HG03469 (cell line): ENCODE measurements around the gene RITA1.
"Not testable (repeated sequence)": the region's sequence is repeated elsewhere in the genome, so short reads cannot be mapped to it uniquely, and the experiment has no call there.

Source experiments
- ATAC-seq: cut with Tn5 transposase; IDR thresholded peaks from one replicate; pipeline ENCODE4 v1.9.1; 2021; ENCODE audit warnings: mild to moderate bottlenecking, moderate library complexity, moderate number of reproducible peaks; ENCODE audit not compliant: unreplicated experiment

Gene RITA1

DNA sequence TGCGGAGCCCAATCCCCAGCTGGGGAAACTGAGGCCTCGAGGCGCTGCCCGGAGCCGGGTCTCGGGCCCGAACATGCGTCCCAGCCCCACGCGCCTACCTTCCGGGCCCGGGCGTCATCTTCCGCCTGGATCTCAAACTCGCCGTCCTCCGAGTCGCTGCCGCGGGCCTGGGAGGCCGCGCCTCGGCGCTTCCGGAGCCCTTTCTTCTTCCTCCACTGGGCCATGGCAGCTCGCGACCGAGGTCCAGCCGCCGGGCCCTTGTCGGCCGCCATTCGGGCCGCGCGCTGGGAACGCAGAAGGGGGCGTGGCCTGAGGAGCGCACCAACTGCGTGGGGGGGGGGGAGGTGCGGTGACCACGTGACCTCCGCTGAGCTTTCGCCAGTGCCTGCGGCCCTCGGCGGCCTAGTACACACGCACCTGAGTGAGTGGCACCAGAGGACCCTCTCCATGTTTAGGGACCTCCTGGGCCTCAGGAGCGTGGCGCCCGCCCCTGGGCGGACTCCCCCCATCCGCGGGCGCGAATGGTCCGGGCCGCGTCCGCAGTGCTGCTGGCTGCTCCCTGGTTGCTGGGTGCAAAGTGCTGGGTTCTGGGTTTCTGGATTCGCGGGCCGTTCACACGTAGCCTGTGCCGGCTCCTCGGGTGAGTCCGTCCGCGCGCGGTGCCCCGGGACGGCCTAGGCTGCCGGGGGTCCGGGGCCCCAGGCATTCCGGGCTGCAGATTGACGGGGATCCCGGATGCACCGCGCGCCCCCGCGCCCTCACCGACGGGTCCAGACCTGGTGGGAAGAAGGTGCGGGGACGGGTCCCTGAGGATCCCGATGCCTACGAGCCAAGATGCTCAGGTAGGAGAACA is at the start of gene RITA1, which contains the start of gene DDX54:
TSS of gene RITA1 (plus strand) at position 542 of the 853 bp plus-strand sequence. CDS start 1,026 bp downstream, outside the sequence.
TSS of gene DDX54 (minus strand) at position 299 of the 853 bp plus-strand sequence. CDS start at position 272, 27 bp downstream.
- ATAC-seq = peak; percentile 33

DNA sequence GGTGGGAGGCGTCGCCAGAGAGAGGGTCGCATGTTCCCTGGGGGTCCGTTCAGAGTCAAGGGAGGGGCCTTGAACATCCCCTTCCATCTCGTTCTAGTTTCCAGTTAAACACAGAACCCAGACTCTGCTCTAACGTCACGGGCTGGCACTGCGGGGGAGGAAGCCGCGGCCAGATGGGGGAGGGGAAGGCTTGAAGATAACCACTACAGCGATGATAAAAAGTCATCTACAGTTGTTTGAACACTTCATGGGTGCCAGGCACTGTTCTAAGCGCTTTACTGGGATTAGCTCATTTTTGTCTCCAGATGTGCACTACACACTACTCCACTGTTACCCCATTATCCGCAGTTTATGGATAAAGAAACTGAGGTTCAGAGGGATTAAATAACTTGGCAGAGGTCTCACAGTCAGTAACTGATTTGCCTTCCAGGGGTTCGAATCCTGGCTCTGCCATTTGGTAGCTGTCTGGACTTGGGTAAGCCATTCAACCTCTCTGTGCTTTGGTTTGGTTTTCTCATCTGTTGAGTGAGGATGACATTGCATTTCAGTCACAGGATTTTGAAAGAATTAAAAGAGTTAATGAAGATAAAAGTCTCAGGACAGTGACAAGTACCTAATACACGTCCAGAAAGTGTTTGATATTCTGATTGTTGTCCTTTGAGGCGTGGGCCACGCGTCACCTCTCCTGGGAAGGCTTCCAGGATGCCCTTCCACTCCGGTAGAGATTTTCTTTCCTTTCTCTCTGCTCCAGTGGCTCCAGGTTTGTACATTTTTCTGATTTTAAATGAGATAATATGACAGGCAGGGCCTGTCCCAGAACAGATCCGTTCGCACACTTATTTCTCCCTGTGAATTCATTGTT is 49.2 kb upstream of the RITA1 start:
- no peak for ATAC-seq

DNA sequence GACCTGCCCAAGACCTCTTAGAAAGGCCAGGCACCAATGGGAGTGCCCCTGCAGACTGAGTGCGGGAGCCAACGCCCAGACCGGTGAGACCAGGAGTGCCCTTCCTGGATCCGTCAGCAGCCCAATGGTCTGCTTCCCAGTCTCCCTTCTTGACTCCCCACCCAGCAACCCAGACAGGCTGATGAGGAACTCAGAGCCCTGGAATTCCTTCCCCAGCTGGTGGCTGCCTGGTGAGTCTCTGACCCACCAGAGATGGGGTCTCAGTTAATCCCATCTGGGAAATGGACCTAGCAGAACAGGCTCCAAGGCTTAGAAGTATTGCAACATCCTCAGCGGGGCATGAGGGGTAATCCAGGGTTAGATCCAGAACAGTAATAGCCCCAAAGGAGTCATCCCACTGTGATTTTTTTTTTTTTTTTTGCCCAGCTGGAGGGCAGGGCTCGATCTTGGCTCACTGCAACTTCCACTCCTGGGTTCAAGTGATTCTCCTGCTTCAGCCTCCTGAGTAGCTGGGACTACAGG is 48.5 kb upstream of the RITA1 start:
- ATAC-seq = no peak

DNA sequence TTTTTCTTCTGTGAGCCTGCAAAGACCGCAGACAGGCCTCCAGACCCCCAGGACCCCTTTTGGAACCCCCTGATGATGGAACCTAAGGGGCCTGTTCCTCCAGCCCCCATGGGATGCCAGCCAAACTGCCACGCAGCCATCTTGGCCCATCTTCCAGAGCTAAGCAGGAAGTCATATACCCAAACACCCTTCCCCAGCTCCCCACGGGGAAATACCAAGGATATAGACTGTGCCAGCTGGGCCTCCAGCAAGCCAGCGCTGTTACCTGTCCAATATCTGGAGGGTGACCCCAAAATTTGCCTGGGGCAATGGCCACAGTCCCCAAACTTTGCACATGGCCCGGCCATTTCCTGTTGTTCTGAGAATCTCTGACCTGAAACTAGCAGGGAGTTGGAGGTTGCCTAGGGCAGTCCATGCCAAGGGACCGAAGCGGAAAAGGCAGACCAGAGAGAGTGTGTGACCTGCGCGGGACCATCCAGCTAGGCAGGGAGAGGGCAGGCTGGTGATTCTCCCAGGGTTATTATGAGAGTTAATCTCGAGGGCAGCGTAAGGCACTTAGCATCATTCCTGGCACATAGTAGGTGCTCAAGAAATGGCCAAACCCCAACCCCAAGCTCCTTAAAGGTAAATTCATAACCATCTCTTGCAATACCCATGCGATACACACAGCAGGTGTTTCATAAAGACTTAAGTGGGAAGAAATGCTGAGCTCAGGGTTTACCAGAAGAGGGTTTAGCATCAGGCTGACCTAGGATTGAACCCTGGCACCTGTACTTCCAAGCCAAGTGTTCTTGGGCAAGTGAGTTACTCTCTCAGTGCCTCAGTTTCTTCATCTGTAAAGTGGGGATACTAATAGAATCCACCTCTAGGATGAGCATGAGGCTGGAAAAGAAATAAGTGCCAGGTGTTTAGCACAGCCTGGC is 47.4 kb upstream of the RITA1 start:
- ATAC-seq = no peak

- no peak for ATAC-seq
These were observed 46.7 kb upstream of the RITA1 start for GRCh38 chr12:113138826-113139225.

GRCh38 chr12:113140706-113141105 is 44.8 kb upstream of the RITA1 start:
- ATAC-seq = no peak

DNA sequence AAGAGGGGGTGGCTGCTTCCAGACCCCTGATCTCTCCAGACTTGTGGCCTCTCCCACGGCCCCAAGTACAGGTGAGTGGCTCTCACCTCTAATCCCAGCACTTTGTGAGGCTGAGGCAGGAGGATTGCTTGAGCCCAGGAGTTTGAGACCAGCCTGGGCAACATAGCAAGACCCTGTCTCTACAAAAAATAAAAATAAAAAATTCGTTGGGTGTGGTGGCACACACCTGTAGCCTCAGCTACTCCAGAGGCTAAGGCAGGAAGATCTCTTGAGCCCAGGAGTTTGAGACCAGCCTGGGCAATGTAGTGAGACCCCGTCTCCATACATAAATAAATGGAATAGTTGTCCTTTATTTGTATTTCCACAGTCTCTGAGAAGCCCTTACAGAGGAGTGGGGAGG is 43.8 kb upstream of the RITA1 start:
- ATAC-seq = not testable (repeated sequence)

DNA sequence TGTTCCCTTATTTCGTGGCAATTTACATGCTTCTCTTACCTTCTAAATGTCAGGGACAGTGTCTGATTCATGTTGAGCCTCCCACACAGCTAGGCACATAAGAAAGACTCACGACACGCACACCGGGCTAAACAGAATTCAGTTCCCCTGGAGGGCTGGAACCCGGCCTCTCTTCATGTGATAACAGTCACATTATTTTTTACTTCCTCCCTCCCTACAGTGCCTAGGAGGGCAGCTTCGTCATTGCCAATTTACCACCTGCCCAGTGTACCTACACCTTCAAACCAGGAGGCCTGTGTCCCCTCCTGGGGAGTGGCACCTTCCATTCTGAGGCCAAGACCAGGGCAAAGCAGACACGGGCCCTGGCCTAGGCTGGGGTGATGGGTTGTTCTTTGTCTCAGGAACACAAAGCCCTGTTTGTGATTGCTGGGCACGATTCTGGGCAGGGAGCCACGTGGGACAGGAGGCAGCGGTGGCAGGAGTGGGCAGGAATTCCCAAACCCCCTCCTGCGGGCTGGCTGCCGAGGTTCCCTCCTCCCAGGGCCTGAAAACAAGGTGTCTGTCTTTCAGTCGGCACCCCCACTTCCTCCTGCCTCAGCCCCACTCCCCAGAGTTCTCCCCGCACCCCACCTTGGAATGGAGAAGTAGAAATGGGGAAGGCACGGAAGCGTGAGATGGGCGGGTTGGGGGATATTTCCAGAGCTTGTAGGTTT is 43.2 kb upstream of the RITA1 start:
- ATAC-seq = no peak

DNA sequence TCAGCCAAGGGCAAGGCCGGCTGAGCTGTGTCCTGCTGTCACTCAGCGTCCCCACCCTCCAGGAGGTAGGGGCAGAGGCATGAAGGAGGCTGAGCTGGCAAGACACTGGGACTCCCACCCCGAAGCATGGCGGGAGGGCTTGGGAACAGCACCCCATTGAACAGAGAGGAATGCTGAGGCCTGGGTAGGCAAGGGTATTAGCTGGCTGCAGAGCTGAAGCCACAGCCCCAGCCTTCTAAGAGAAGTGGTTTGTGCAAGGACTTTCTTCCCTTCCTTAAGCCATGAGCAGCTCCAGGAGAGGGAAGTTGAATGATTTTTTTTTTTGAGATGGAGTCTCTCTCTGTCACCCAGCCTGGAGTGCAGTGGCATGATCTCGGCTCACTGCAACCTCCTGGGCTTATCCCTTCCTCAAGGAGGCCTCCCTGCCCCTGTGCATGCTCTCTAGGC is 42.6 kb upstream of the RITA1 start:
- ATAC-seq = no peak

DNA sequence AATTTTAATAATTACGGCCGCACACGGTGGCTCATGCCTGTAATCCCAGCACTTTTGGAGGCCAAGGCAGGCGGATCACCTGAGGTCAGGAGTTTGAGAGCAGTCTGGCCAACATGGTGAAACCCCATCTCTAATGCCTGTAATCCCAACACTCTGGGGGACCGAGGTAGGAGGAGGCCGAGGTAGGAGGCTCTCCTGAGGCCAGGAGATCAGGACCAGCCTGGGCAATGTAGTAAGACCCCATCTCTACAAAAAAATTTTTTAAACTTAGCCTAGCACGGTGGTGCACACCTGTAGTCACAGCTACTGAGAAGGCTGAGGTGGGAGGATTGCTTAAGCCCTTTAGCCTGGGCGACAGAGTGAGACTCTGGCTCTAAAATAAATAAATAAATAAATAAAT is 41.6 kb upstream of the RITA1 start:
- ATAC-seq = no peak

DNA sequence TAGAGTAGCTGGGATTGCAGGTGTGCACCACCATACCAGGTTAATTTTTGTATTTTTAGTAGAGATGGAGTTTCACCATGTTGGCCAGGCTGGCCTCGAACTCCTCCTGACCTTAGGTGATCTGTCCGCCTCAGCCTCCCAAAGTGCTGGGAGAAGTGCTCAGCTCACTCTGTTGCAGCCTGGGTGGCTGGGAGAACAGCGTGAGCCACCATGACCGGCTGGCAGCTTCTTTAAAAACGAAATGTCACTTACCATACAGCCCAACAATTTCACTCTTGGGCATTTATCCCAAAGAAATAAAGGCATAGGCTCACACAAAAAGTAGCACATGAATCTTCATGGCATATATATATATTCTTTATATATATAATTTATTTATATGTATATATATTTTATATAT is 40.7 kb upstream of the RITA1 start:
- no peak for ATAC-seq

- ATAC-seq = no peak
These were observed 39.6 kb upstream of the RITA1 start for GRCh38 chr12:113145720-113146551.

DNA sequence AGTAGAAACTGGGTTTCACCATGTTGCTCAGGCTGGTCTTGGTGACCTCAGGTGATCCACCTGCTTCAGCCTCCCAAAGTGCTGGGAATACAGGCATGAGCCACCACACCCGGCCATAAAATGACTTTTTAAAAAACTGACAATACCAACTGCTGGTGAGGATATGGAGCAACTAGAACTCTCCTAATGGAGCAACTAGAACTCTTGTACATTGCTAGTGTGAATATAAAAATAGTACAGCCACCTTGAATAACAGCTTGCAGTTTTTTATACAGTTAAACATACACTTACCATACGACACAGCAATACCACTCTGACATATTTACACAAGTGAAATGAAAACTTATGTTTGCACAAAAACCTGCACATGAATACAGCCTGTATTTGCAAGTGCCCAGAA is 38.5 kb upstream of the RITA1 start:
- ATAC-seq = no peak

DNA sequence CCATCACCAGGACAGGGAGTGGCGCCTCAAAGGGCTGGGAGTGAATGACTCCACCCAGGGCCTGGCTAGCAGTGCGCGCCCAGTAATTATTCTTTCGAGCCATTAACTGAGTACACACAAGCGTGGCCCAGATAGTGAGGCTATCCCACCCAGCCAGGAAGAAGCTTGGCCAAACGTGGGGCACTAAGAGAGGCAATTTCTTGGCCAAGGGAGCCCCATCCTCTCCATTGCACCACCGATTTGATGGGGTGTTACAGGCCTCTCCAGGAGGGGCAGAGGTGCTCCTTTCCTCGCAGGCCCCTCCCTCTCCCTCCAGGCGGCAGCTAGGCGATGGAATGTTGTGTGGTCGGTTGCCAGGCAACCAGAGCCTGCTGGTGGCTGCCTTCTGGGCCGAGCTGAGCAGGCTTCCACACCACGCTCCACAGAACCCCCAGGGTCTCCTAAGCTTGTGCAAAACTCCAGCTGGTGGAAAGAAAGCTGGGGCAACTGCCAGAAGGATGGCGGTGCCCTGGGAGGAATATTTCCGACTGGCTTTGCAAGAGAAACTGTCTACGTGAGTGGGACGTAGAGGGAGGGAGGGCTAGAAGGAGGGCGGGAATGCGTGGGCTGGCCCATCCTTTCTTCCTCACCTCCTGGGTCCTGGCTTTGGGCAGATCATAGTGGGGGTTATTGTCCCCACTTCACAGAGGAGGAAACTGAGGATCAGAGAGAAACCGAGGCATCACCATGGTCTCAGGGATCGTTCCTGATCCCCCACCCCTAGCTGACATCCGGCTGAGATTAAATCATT is 36.0 kb upstream of the RITA1 start, which contains the start of gene CFAP73:
TSS of gene CFAP73 (plus strand) at position 364 of the 790 bp plus-strand sequence. CDS start at position 498, 134 bp downstream.
- ATAC-seq = no peak

DNA sequence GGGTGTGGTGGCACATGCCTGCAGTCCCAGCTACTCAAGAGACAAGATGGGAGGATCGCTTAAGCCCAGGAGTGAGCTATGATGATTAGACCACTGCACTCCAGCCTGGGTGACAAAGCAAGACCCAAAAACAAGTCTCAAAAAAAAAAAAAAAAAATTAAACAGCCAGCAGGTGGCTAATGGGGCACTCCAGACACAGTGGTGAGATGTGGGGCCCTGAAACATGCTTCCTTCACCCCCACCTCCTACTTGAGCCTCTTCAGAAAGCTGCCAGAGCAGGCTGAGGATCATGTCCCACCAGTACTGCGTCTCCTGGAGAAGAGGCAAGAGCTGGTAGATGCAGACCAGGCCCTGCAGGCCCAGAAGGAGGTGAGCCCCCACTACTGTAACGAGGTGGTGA is 33.9 kb upstream of the RITA1 start:
- ATAC-seq = no peak

GRCh38 chr12:113152196-113152834 is 33.2 kb upstream of the RITA1 start:
- no peak for ATAC-seq
